ENCODE measurements around the gene EHMT2. TPM values are rescaled to one million over a fixed set of nuclear protein-coding genes. Genes with fewer than 3 reads are reported as not detected.

Gene EHMT2
- total RNA-seq, 1 donor from 2014 or later = 53.4 TPM

GRCh38 chr6:31834367-31835250, 62.9 kb downstream of the EHMT2 start:
- Mint-ChIP-seq H3K36me3 (ENCODE audit: low read depth, unreplicated experiment) (peaks cover 14% of the 10 kb centered on the region), H3K9me3 (ENCODE audit: unreplicated experiment) (no peaks in the 10 kb centered on the region), H3K27ac (ENCODE audit: unreplicated experiment) (peak overlapping the region; percentile 97), H3K4me3 (ENCODE audit: unreplicated experiment) (peak overlapping the region; percentile 98), H3K27me3 (ENCODE audit: unreplicated experiment) (peaks cover 2% of the 10 kb centered on the region), H3K4me1 (ENCODE audit: unreplicated experiment) (peaks cover 24% of the 10 kb centered on the region)
- peak; percentile 72 for DNase-seq (ENCODE audit: low spot score)
- TF ChIP-seq, protein P1, sequence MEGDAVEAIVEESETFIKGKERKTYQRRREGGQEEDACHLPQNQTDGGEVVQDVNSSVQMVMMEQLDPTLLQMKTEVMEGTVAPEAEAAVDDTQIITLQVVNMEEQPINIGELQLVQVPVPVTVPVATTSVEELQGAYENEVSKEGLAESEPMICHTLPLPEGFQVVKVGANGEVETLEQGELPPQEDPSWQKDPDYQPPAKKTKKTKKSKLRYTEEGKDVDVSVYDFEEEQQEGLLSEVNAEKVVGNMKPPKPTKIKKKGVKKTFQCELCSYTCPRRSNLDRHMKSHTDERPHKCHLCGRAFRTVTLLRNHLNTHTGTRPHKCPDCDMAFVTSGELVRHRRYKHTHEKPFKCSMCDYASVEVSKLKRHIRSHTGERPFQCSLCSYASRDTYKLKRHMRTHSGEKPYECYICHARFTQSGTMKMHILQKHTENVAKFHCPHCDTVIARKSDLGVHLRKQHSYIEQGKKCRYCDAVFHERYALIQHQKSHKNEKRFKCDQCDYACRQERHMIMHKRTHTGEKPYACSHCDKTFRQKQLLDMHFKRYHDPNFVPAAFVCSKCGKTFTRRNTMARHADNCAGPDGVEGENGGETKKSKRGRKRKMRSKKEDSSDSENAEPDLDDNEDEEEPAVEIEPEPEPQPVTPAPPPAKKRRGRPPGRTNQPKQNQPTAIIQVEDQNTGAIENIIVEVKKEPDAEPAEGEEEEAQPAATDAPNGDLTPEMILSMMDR (IDR thresholded peaks at IDR 0.05; ENCODE audit: unreplicated experiment) = no peak

DNA sequence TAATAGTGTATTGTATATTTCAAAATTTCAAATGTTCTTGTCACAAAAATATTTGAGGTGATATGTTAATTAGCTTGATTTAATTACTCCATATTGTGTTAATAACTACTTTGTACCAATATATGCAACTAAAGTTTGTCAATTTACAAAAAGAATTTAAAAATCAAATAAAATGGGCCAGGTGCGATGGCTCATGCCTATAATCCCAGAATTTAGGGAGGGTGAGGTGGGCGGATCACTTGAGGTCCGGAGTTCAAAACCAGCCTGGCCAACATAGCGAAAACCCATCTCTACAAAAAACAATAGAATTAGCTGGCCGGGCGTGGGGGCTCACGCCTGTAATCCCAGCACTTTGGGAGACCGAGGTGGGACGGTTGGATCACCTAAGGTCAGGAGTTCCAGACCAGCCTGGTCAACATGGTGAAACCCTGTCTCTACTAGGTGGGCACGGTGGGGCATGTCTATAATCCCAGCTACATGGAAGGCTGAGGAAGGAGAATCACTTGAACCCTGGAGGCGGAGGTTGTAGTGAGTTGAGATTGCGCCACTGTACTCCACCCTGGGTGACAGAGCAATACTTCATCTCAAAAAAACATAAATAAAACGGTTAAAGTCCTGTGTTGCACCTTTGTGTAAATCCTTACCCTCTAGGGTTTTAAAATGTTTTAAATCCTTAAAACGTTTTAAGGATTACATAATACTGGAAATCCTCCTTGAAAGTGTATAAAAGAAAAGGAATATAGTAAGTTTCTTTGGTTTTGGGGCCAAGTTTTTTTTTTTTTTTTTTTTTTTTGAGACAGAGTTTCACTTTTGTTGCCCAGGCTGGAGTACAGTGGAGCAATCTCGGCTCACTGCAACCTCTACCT, 65.9 kb downstream of the EHMT2 start:
- Mint-ChIP-seq H3K9me3 (ENCODE audit: unreplicated experiment) (no peaks in the 10 kb centered on the region), H3K36me3 (ENCODE audit: low read depth, unreplicated experiment) (no peaks in the 10 kb centered on the region), H3K4me3 (ENCODE audit: unreplicated experiment) (peak overlapping the region; percentile 91), H3K4me1 (ENCODE audit: unreplicated experiment) (peaks cover 14% of the 10 kb centered on the region), H3K27me3 (ENCODE audit: unreplicated experiment) (peaks cover 3% of the 10 kb centered on the region), H3K27ac (ENCODE audit: unreplicated experiment) (no peak overlapping the region)
- TF ChIP-seq, protein P1 (IDR thresholded peaks at IDR 0.05; ENCODE audit: unreplicated experiment) = no peak
- DNase-seq (ENCODE audit: low spot score) = no peak

GRCh38 chr6:31830886-31831335, 66.6 kb downstream of the EHMT2 start:
- Mint-ChIP-seq H3K27me3 (ENCODE audit: unreplicated experiment) (peaks cover 3% of the 10 kb centered on the region), H3K4me1 (ENCODE audit: unreplicated experiment) (peaks cover 7% of the 10 kb centered on the region), H3K9me3 (ENCODE audit: unreplicated experiment) (no peaks in the 10 kb centered on the region), H3K4me3 (ENCODE audit: unreplicated experiment) (peak overlapping the region; percentile 91), H3K36me3 (ENCODE audit: low read depth, unreplicated experiment) (no peaks in the 10 kb centered on the region), H3K27ac (ENCODE audit: unreplicated experiment) (no peak overlapping the region)
- TF ChIP-seq, protein P1 (IDR thresholded peaks at IDR 0.05; ENCODE audit: unreplicated experiment) = no peak
- no peak for DNase-seq (ENCODE audit: low spot score)

Other genes starting within 250 kb of the EHMT2 start
- 312 TPM for gene BAG6, start 245.0 kb downstream of the EHMT2 start, total RNA-seq (ENCODE audit: unreplicated experiment)
- 0.92 TPM for gene APOM, start 241.8 kb downstream of the EHMT2 start, total RNA-seq (ENCODE audit: unreplicated experiment)
- gene C6orf47, start 236.9 kb downstream of the EHMT2 start, total RNA-seq (ENCODE audit: unreplicated experiment) = 13.1 TPM
- 8.9 TPM for gene GPANK1, start 232.7 kb downstream of the EHMT2 start, total RNA-seq (ENCODE audit: unreplicated experiment)
- 164 TPM for gene CSNK2B, start 231.6 kb downstream of the EHMT2 start, total RNA-seq (ENCODE audit: unreplicated experiment)
- gene LY6G5B, start 227.7 kb downstream of the EHMT2 start, total RNA-seq (ENCODE audit: unreplicated experiment) = 16.3 TPM
- gene LY6G5C, start 216.6 kb downstream of the EHMT2 start, total RNA-seq (ENCODE audit: unreplicated experiment) = 22.0 TPM
- gene ABHD16A, start 194.4 kb downstream of the EHMT2 start, total RNA-seq (ENCODE audit: unreplicated experiment) = 54.7 TPM
- gene LY6G6F, start 190.8 kb downstream of the EHMT2 start, total RNA-seq (ENCODE audit: unreplicated experiment) = not detected
- not detected for gene LY6G6D, start 182.3 kb downstream of the EHMT2 start, total RNA-seq (ENCODE audit: unreplicated experiment)
- 0.28 TPM for gene LY6G6C, start 176.0 kb downstream of the EHMT2 start, total RNA-seq (ENCODE audit: unreplicated experiment)
- gene MPIG6B, start 174.3 kb downstream of the EHMT2 start, total RNA-seq (ENCODE audit: unreplicated experiment) = not detected
- 145 TPM for gene DDAH2, start 168.4 kb downstream of the EHMT2 start, total RNA-seq (ENCODE audit: unreplicated experiment)
- 420 TPM for gene CLIC1, start 161.2 kb downstream of the EHMT2 start, total RNA-seq (ENCODE audit: unreplicated experiment)
- 16.1 TPM for gene MSH5, start 157.7 kb downstream of the EHMT2 start, total RNA-seq (ENCODE audit: unreplicated experiment)
- gene SAPCD1, start 135.0 kb downstream of the EHMT2 start, total RNA-seq (ENCODE audit: unreplicated experiment) = 2.4 TPM
- 0.74 TPM for gene VWA7, start 120.4 kb downstream of the EHMT2 start, total RNA-seq (ENCODE audit: unreplicated experiment)
- gene VARS1, start 101.9 kb downstream of the EHMT2 start, total RNA-seq (ENCODE audit: unreplicated experiment) = 53.0 TPM
- gene LSM2, start 90.7 kb downstream of the EHMT2 start, total RNA-seq (ENCODE audit: unreplicated experiment) = 57.1 TPM
- 0.82 TPM for gene HSPA1L, start 82.4 kb downstream of the EHMT2 start, total RNA-seq (ENCODE audit: unreplicated experiment)
- 27.2 TPM for gene HSPA1A, start 82.2 kb downstream of the EHMT2 start, total RNA-seq (ENCODE audit: unreplicated experiment)
- gene HSPA1B, start 70.0 kb downstream of the EHMT2 start, total RNA-seq (ENCODE audit: unreplicated experiment) = 19.8 TPM
- 31.9 TPM for gene NEU1, start 34.9 kb downstream of the EHMT2 start, total RNA-seq (ENCODE audit: unreplicated experiment)
- gene SLC44A4, start 18.7 kb downstream of the EHMT2 start, total RNA-seq (ENCODE audit: unreplicated experiment) = 1.6 TPM
- gene ZBTB12, start 4.4 kb upstream of the EHMT2 start, total RNA-seq (ENCODE audit: unreplicated experiment) = 9.0 TPM
- 0.82 TPM for gene C2, start 30.0 kb upstream of the EHMT2 start, total RNA-seq (ENCODE audit: unreplicated experiment)
- gene CFB, start 48.4 kb upstream of the EHMT2 start, total RNA-seq (ENCODE audit: unreplicated experiment) = not detected
- 47.8 TPM for gene NELFE, start 61.3 kb upstream of the EHMT2 start, total RNA-seq (ENCODE audit: unreplicated experiment)
- 63.4 TPM for gene SKIC2, start 61.5 kb upstream of the EHMT2 start, total RNA-seq (ENCODE audit: unreplicated experiment)
- gene DXO, start 74.4 kb upstream of the EHMT2 start, total RNA-seq (ENCODE audit: unreplicated experiment) = 12.6 TPM
- 6.1 TPM for gene C4A, start 84.4 kb upstream of the EHMT2 start, total RNA-seq (ENCODE audit: unreplicated experiment)
- gene C4B, start 117.1 kb upstream of the EHMT2 start, total RNA-seq (ENCODE audit: unreplicated experiment) = 4.6 TPM
- gene CYP21A2, start 140.7 kb upstream of the EHMT2 start, total RNA-seq (ENCODE audit: unreplicated experiment) = 0.44 TPM
- gene TNXB, start 211.6 kb upstream of the EHMT2 start, total RNA-seq (ENCODE audit: unreplicated experiment) = 7.5 TPM
- gene ATF6B, start 230.5 kb upstream of the EHMT2 start, total RNA-seq (ENCODE audit: unreplicated experiment) = 72.9 TPM
- 5.2 TPM for gene FKBPL, start 232.6 kb upstream of the EHMT2 start, total RNA-seq (ENCODE audit: unreplicated experiment)